Stimulated activated CD8-positive, alpha-beta memory T cell treated with anti-CD3 and anti-CD28 coated beads, Interleukin-7, amount 100 ng/mL, for 24 hours (primary cell): ENCODE data around the gene CACNA1G.

Source experiments
- DNase-seq: peaks from one replicate; pipeline ENCODE4 v3.0.0-alpha.2; 2020; ENCODE audit warnings: low read depth

The CACNA1G gene

GRCh38 chr17:50634224-50634914 lies 73.9 kb downstream of the CACNA1G start, which contains the start of gene ABCC3:
Gene ABCC3, plus strand, starts transcription at chr17:50634881. Its CDS starts 56 bp downstream, at chr17:50634937.
- DNase-seq, result no peak

- DNase-seq, result no peak
Measured at GRCh38 chr17:50634915-50635731, 74.6 kb downstream of the CACNA1G start.

GRCh38 chr17:50635732-50635981 lies 75.1 kb downstream of the CACNA1G start:
- DNase-seq, result no peak

GRCh38 chr17:50635982-50636803 lies 75.7 kb downstream of the CACNA1G start:
- DNase-seq, result no peak

DNA sequence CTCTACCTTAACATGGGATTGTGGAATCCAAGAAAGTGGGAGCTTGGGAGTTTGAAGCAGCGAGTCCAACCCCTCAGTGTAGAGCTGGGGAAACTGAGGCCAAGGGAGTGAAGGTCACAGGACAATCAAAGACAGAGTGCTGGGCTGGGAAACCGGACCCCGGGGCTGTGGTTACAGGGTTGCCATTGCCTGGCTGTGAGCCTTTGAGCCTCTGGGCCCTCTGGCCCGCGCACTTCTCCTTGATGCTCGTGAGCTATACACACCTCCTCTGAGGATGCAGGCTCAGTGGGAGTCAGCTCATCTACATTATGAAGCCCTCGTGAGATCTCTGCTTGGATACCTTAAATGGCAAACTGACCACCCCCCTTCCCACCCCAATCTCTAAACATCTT lies 76.3 kb downstream of the CACNA1G start:
- DNase-seq, result no peak

DNA sequence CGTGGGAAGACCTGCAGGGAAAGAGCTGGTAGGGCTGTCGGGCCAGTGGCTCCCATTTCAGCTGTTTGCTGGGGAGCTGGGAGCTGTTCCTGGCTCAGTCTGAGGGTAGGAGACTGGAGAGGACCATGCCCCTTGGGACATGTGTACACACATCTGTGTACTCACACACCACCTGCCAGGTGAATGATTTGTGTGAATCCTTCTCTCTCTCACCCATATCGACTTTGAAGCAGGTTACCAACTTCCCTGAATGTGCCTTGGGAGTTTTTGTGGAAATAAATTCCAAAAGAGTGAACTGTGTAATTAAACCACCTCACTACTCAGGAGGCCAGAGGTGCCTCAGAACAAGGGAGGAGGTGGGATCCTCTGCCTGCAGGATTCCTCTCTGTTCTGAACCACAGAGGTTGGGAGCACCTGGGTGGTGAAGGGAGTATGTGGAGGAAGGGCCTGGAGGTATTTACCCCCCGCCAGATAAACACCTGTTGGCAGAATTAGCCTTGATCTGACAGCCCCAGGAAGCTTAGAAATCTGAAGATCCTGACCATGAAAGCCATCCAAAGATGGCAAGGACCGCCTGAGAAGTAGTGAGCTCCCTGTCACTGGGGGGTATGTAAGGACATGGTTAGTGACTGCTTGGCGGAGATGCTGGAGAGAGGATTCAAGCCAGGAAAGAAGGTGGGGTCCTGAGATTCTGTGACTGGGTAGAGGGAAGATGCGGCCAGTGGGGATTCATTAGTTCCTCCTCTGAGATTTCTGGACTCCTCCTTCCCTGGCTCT lies 77.5 kb downstream of the CACNA1G start:
- no peak for DNase-seq

DNA sequence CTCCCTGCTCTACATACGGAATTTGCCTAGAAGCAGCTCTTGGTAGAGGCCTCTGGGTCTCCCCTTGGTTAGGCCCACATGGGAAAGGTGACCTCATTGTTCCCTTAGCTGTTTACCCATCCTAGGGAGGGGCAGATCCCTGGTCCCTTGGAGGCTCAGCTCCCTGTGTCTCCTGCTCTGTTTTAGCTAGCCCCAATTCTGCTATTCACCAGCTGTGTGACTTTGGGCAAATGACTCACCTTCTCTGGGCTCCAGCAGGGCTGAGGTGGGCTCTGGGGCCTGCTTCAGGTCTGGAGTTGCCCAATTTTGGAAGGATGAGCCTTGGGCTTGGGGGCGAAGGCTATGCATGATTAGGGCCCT lies 78.1 kb downstream of the CACNA1G start:
- no peak for DNase-seq

DNA sequence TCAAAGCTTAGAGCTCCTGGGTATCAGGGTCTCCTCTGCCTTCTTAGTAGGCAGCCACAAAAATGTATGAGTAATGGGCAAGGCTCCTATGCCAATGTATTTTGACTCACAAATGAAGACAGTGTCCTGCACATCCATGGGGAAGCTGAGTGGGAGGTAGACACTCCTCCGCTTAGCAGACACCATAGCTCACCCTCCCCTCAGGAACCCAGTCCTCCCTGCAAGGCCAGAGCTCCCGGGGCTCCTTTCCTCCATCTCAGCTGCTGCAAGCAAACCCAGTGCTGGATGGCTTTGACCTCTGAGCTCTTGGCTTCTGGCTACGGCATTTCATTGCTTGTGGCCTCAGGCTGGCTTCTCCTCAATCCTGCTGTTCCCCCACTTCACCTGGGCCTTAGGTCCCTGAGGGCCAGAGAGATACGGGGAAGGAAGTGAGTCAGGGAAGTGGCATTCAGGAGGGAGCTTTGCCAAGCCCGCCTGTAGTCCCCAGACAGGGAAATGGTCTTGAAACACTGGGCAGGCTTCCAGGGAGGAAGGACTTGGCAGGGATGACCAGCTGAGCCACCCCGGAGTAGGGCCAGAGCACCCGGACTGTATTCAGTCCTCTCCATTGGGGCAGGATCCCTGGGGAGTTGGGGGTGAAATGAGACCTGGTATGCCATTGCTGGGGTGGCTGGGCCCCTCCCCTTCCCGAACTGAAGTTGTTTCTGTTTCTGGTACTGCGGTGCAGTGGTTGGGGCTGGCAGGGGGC lies 78.6 kb downstream of the CACNA1G start:
- no peak for DNase-seq

DNA sequence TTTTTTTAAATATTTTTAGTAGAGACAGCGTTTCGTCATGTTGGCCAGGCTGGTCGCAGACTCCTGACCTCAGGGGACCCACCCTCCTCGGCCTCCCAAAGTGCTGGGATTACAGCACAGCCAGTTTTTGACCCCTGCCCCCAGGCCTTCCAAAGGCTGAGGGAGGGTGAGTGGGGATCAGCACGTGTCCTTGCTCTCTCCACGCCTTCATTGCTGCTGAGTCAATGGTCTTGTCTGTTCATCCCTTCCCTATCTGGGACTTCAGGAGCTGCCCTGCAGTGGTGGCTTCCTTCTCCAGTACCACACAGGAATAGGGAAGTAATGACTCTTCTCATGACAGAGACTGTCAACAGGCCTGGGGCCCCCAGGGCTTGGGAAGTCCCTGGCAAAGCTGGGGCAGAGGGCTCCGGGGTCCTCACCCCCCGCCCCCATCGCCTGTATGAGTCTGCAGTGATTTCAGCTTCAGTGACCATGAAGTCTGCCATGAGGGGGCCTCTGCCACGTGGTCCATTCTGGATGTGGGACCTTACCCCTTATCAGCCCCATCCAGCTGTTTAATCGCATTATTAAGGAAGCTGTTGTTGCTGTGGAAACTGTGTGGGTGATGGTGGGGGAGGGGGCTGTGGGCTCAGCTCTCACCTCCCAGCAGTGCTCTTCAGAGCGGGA lies 80.3 kb downstream of the CACNA1G start:
- DNase-seq, result no peak

- DNase-seq, result no peak
Measured at GRCh38 chr17:50641357-50641756, 80.8 kb downstream of the CACNA1G start.

DNA sequence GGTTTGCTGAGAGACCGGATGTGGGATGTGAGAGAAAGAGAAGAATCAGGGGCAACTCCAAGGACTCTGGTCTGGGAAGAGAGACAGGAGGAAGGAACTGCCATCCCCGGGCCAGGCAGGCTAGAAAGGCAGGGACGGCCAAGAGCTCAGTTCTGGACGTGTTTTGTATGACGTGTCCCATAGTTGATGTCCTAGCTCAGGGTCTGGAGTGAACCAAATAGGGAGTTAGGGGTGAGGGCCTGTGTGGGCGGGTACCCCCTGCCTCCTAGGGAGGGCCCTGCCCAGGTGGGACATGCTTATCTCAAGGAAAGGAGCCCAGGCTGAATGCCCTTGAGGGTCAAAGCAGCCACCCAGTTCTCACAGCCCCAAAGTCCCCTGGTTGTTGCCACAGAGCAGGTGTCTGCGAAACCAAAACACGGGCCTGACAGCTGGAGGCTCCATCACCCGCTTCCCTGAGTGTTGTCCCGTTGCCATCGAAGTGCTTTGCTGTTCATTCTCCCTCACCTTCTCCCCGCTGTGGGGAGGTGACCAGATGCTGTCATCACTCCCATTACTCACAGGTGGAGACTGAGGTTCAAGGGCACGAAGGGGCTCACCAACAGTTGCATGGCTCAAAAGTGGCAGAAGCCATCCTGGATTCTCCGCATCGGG lies 81.7 kb downstream of the CACNA1G start:
- DNase-seq, result no peak

GRCh38 chr17:50642722-50643656 lies 82.5 kb downstream of the CACNA1G start:
- DNase-seq, result no peak

DNA sequence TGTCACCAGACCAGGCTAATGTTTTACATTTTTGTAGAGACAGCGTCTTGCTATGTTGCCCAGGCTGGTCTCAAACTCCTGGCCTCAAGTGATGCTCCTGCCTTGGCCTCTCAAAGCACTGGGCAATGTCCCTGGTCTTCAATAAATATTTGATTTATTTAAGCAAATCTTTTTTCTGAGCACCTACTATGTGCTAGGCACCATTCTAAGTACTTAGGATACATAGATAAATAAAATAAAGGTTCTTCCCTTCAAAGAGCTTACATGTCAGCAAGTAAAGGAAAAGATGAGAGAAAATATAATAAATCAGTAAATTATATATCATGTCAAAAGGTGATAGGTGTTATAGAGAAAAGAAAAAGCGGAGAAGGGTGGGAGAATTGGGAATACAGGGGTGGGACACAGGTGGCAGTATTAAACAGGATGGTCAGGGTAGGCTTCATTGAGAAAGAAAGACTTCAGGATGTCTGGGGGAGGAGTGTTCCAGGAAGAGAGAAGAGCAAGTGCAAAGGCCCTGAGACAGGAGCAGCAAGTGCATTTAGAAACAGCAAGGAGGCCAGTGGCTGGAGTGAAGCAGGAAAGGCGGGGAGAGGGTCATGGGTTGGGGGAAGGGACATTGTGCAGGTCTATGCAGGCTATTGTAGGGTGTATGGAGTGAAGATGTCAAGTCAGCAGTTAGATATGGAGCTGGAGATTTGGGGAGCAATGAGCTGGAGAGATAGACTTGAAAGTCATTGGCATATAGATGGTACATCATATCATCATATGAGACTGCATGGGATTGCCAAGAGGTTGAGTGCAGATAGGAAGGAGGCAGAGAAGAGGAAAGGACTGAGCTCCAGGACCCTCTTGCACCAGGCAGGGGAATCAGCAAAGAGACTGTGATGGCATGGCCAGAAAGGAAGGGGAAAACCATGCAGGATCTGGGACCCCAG lies 85.5 kb downstream of the CACNA1G start:
- DNase-seq, result no peak

- no peak for DNase-seq
Measured at GRCh38 chr17:50647187-50647586, 86.7 kb downstream of the CACNA1G start.

DNA sequence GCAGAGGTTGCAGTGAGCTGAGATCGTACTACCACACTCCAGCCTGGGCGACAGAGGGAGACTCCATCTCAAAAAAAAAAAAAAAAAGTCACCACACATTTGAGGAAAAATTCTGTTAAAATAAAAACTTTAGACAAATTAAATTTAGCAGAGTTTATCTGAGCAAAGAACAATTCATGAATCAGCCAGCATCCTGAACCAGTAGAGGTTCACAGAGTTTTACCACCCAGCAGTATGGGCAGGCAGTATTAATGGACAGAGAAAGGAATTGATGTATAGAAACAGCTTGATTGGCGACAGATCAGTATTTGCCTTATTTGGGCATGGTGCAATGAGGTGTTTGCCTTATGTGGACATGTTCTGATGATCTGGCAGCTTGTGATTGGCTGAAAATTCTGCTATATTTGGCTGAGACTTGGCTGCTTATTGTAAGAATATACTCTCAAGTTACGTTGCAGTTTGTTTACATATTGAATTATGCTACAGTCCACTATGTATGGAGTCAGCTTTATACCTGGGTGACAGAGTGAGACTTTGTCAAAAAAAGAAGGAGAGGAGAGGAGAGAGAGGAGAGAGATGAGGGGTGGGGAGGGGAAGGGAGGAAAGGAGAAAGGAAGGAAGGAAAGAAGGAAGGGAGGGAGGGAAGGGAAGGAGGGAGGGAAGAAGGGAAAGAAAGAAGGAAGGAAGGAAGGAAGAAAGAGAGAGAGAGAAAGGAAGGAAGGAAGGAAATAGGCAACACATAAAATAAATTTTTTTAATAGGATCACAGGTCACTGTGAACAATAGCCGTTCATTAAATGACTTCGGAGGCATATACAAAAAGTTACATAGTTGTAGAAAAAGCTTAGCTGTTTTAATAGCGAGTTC lies 88.8 kb downstream of the CACNA1G start:
- no peak for DNase-seq

DNA sequence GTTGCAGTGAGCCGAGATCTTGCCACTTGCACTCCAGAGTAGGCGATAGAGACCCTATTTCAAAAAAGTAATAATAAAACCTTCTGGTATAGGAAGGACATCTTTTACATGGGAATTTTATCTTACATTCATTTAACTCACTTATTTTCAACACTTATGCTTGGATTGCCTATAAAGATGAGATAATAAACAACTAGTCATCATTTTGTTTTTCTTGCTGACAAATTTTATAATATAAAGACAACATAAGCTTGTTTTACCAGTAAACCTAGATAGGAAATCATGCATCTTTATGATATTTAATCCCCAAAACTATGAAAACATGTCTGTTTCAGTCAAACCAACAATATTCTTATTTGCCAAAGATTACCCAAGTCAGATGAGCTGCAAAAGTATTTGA lies 91.1 kb downstream of the CACNA1G start:
- no peak for DNase-seq

DNA sequence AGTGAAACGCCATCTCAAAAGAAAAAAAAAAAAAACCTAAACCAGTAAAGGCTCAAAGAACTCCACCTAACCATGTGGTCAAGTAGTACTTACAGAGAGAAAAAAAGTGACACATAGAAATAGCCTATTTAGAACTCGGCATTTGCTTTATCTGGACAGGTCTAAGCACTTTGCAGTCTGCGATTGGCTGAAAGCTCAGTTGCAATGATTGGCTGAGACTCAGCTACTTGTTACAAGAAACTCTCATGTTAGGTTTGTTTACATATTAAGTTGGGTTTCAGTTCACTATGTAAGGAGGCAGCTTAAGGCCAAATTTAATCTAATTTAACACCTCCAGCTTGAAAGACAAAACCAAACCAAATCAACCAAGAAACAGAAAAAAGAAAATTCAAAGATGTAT lies 93.2 kb downstream of the CACNA1G start:
- DNase-seq, result no peak
